ENCODE results near the gene CHKA.
"Not testable (repeated sequence)": the region's sequence is repeated elsewhere in the genome, so short reads cannot be mapped to it uniquely, and the experiment has no call there.

The CHKA gene

DNA sequence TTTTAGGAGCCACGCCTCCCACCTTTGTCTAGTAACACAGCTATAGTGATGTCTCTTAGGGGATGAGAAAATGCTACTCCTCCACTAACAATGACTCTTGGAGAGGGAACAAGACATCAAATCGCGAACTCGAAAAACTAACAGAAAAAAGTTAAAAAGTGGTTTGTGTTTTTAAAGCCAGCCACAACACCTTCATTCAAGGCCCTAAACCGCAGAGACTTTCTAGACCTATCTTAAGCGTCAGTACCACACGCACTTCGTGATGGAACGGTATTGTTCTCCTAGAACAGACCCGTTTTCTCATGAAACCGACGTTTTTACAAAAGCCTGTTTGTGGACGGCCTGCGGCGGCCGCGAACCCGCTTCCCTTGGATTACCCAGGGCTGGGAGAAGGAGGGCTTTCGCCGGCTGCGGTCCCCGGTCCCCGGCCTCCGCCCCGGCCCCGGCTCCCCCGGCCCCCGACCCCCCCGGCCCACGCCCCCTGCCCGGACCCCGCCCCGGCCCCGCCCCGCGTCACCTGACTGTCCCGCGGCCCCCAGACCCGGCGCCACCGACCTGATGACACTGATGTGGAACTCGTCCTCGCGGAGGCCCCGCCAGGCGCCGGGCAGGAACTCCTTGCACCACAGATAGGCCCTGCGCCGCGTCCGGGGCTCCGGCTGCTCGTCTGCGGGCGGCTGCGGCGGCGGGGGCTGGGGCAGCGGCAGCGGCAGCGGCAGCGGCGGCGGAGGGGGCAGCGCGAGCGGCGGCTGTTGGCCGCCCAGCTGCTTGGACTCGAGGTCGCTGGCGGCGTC lies 718 bp downstream of the CHKA start:
- peak; percentile 24 for DNase-seq
- in situ Hi-C loops (cut with HindIII; ENCODE audit: low pct_ligation_motif_present, low pct_unique_long_range_greater_than_20kb, low sequenced_read_pairs): no loop called here

DNA sequence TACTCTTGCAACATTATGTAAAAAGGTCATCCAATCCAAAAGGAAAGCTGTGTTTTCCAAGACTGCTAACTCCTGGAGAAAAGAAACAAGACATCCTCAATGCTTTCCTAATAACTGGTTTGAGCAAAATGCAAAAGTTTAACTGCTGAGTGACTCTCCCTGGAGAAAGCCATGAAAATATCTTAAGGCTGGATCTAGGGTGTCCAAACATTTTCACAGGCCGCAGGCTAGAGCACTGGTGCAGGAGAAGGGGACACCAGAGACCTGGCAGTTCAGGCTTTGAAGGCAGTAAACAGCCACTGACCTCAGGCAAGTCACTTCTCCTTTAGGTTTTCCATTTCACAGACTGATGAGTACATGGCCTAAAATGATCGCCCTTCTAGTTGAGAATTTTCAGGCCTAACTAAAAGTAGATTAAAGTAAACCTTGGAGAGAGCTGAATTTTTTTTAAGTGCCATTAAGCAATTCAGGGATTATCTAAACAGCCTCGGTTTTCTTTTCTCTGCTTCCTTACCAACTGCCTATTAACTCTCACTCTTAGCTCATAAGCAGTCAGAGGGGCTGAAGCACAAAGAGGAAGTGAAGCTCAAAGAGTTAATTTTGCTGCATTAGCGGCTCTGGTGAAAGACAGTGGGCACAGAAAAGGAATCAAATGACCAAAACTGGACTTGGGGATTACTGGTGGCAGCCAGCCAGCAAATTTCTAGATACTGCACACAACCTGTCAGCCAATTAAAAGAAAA lies 2.3 kb downstream of the CHKA start:
- DNase-seq: no peak
- in situ Hi-C loops (cut with HindIII; ENCODE audit: low pct_ligation_motif_present, low pct_unique_long_range_greater_than_20kb, low sequenced_read_pairs): no loop called here

DNA sequence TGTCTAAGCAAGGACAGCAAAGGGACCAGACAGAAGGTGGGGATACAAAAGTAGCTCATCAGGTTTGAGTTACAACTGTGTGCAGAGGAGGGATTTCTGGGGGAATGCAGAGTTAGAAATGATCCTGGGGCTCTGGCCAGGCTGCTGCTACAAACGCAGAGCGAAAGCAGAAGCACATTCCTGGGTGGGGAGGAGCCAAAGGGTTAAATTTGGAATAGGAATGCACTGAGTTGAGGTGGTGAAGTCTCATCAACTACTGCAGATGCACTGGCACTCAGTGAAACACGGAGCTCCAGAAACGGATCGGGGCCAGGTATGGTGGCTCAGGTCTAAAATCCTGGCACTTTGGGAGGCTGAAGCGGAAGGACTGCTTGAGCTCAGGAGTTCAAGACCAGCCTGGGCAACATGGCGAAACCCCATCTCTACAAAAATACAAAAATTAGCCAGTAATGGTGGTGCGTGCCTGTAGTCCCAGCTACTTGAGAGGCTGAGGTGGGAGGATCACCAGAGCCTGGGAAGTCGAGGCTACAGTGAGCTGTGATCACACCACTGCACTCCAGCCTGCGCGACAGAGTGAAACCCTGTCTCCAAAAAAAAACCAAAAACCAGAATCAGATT lies 3.2 kb downstream of the CHKA start:
- in situ Hi-C loops (cut with HindIII; ENCODE audit: low pct_ligation_motif_present, low pct_unique_long_range_greater_than_20kb, low sequenced_read_pairs): no loop called here
- DNase-seq: no peak

DNA sequence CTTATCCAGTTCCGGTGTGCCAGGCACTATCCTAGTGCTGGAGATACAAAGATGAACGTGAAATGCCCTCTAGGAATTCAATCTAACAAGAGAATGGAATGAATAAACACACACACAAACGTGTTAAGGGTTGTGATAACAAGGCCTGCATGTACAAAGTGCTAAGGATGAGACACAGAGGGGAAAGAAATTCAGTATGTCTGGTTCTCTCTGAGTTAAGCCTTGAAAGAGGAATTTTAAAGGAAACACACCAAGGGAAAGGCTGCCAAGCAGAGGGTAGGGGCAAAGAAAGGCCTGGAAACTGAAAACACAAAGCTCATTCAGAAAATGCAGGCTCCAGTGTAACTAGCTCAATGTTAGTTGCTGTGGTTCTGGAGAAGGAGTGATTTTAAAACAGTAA lies 4.2 kb downstream of the CHKA start:
- DNase-seq: no peak
- in situ Hi-C loops (cut with HindIII; ENCODE audit: low pct_ligation_motif_present, low pct_unique_long_range_greater_than_20kb, low sequenced_read_pairs): no loop called here

DNA sequence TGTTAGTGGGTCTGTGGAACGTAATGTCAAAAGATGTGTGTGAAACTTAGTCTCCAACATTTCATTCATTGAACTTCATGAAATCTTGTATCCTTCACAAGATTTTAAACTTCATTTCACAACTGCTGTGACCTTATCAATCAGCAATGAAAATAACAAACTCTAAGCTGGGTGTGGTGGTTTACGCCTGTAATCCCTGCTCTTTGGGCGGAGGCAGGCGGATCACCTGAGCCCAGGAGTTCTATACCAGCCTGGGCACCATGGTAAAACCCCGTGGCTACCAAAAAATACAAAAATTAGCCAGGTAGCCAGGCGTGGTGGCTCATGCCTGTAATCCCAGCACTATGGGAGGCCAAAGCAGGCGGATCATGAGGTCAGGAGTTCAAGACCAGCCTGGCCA lies 5.1 kb downstream of the CHKA start:
- in situ Hi-C loops (cut with HindIII; ENCODE audit: low pct_ligation_motif_present, low pct_unique_long_range_greater_than_20kb, low sequenced_read_pairs): no loop called here
- no peak for DNase-seq

DNA sequence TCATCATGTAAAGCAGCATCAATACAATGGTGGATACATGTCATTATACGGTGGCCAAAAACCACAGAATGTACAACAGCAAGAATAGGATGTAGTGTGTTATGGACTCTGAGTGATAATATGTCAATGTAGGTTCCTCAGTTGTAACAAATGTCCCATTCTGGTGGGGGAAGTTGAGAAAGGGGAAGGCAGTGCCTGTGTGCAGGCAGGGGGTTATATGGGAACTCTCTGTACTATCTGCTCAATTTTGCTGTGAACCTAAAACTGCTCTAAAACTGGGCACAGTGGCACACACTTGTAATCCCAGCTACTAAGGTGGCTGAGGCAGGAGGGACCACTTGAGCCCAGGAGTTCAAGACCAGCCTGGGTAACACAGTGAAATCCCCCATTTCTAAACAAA lies 5.9 kb downstream of the CHKA start:
- in situ Hi-C loops (cut with HindIII; ENCODE audit: low pct_ligation_motif_present, low pct_unique_long_range_greater_than_20kb, low sequenced_read_pairs): no loop called here
- DNase-seq: no peak

DNA sequence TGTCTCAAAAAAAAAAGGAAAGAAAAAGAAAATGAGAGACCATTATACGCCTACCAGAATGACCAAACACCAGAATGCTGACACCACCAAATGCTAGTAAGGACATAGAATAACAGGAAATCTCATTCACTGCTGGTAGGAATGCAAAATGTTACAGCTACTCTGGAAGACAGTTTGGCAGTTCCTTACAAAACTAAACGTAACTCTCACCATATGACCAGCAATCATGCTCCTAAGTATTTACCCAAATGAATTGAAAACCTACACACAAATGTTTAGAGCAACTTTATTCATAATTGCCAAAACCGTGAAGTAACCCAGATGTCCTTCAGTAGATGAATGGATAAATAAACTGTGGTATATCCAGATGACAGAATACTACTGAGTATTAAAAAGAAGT lies 7.2 kb downstream of the CHKA start:
- DNase-seq: no peak
- in situ Hi-C loops (cut with HindIII; ENCODE audit: low pct_ligation_motif_present, low pct_unique_long_range_greater_than_20kb, low sequenced_read_pairs): no loop called here

DNA sequence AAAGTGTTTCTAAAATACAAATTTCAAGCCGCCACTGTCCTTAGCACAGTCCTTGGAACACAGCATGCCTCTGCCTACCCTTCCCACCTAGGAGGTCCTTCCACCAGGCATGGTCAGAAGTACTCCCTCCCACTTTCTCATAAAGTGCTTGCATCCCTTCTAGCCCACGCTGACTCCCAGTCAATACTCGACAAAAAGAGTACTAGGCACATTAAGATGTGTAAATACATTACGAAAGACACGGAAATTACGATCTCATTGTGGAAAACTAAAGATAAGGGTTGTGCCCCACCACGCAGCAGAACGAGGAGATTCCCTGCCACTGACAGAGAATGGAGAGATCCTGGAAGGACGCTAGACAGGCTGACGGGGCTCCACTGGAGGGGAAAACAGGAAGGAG lies 13.5 kb downstream of the CHKA start:
- DNase-seq: no peak
- in situ Hi-C loops (cut with HindIII; ENCODE audit: low pct_ligation_motif_present, low pct_unique_long_range_greater_than_20kb, low sequenced_read_pairs): no loop called here

DNA sequence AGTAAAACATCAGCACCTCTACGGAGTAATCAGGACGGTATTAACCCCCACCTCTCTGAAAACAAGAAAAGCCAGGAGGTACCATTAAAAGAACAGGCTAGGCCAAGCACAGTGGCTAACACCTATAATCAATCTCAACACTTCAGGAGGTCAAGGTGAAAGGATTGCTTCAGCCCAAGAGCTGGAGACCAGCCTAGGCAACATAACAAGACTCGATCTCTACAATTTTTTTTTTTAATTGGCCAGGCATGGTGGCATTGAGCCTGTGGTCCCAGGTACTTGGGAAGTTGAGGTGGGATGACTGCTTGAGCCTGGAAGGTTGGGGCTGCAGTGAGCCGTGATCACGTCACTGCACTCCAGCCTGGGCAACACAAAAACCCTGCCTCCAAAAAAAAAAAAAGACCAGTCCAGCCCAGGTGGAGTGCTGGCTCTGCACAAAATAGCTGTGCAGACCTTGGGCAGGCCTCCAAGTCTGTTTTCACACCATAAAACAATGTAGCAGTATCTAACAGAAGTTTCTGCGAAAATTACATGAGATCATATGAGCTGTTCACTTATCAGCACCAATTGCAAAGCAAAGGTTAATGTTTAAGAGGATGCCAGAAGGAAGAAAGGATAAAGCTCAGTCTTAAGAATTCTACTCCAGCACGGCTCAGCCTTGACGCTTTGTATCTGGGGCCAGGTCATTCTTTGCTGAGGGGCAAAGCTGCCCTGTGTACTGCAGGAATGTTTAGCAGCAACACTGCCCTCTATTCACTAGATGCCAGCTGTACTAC lies 14.8 kb downstream of the CHKA start:
- DNase-seq: peak; percentile 79
- in situ Hi-C loops (cut with HindIII; ENCODE audit: low pct_ligation_motif_present, low pct_unique_long_range_greater_than_20kb, low sequenced_read_pairs): no loop called here

DNA sequence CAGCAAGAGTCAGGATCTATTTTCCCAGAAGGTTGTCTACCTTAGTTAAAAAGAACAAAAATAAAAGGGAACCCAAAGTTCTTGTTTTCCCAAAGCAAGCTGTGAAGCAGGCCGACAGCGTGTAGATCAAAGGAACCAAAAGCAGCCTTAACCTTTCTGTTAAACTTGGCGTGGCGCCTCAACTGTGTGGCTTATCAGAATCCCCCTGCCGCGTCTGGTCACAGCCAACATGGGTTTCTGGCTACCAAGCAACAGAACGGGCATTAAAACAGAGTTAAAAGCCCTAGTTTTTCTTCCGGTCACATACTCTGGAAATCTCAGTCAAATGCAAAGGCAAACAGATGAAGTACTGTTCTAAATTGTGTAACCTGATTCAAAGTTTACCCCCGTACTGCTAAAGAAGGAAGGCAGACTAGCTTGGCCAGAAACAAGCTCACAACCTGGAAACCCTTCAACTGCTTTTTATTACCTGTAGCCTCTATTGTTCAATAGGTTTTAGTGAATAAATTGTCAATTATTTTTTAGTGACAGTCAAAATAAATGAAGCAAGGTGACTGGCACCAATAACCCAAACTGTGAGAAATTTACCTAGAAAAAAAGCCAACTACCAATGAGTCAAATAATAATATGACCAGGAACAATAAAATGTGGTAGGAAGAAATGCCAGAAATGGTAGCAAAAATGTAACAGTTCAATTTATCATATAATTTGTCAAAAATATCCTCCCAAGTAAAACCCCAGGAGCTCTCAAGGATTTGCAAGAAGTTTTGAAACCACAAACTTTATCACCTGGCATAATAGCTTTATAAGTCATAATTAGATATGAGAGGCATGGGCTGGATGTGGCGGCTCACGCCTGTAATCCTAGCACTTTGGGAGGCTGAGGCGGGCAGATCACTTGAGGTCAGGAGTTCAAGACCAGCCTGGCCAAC lies 21.4 kb downstream of the CHKA start:
- in situ Hi-C loops (cut with HindIII; ENCODE audit: low pct_ligation_motif_present, low pct_unique_long_range_greater_than_20kb, low sequenced_read_pairs): no loop called here
- no peak for DNase-seq

DNA sequence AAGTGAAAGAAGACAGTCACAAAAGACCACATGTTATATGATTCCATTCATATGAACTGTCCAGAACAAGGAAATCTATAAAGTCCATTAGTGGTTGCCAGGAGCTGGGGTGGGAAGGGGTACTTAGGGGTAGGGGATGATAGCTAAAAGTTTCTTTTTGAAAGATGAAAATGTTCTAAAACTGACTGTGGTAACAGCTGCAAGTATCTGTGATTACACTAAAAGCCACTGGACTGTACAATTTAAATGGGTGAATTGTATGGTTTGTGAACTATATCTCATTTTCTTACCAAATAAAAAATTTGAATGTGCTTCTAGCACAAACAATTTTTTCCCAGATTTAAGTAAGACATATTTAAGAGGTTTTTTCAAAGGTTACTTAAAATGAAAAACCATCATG lies 22.1 kb downstream of the CHKA start:
- no peak for DNase-seq
- in situ Hi-C loops (cut with HindIII; ENCODE audit: low pct_ligation_motif_present, low pct_unique_long_range_greater_than_20kb, low sequenced_read_pairs): no loop called here

DNA sequence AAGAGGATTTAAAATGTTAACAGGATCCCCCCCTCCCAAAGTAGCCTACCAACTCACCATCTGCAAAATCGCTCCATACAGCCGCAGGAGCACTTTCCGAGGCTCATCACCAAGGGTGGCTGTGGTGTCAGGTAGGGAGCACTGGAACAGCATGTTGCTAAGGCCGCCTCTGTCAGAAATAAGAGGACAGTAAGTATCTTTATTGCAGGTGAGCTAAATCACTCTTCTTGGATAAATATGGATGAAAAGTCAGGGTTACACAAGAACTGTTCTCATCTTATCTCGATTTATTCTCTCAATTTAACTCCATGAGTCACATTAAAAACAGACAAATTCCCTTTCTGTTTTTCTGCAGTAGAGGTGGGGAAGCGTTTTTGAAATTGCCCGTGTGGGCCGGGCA lies 24.2 kb downstream of the CHKA start:
- no peak for DNase-seq
- in situ Hi-C loops (cut with HindIII; ENCODE audit: low pct_ligation_motif_present, low pct_unique_long_range_greater_than_20kb, low sequenced_read_pairs): no loop called here

DNA sequence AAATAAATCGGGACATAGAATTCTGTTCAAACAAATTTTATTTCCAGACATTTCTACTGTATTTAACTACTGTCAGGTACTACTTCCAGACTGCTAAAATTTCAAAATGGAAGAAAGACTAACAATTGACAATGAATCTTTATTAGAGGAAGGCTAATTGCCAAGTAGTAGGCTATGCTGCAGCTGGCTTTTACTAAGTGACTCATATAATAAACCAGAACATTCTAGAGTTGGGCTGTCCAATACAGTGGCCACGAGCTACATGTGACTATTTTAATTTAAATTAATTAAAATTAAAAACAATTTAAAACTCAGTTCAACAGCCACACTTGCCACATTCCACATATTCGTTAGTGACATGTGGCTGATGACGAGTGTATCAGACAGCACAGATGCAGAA lies 27.6 kb downstream of the CHKA start:
- in situ Hi-C loops (cut with HindIII; ENCODE audit: low pct_ligation_motif_present, low pct_unique_long_range_greater_than_20kb, low sequenced_read_pairs): no loop called here
- DNase-seq: no peak

DNA sequence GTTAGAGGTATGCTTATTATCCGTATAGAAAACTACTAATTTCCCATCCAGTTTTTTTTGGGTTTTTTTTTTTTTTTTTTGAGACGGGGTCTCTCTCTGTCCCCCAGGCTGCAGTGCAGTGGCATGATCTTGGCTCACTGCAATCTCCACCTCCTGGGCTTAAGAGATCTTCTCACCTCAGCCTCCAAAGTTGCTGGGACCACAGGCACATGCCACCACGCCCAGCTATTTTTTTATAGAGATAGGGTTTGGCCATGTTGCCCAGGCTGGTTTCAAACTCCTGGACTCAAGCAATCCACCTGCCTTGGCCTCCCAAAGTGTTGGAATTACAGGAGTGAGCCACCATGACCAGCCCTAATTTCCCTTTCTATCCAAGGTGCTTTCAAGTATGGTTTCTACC lies 28.2 kb downstream of the CHKA start:
- in situ Hi-C loops (cut with HindIII; ENCODE audit: low pct_ligation_motif_present, low pct_unique_long_range_greater_than_20kb, low sequenced_read_pairs); DNase-seq: not testable (repeated sequence)

DNA sequence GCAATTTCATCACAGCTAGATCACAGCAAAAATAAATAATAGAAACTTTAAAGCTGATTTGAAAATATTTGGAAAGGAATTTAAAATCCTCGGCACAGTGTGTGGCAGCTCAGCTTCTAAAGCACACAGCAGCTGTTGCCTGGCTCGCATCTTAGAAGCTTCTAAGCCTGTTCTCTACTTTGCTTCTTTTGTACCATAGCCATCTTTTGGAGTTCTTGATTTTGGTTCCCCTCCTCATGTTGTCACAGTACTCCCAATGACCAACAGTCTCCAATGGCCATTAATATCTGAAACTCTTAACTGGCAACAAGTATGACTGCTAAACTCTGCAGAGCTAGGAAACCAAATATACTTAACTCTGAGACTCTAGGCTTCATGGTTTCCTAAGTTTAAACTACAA lies 28.8 kb downstream of the CHKA start:
- DNase-seq: no peak
- in situ Hi-C loops (cut with HindIII; ENCODE audit: low pct_ligation_motif_present, low pct_unique_long_range_greater_than_20kb, low sequenced_read_pairs): no loop called here

DNA sequence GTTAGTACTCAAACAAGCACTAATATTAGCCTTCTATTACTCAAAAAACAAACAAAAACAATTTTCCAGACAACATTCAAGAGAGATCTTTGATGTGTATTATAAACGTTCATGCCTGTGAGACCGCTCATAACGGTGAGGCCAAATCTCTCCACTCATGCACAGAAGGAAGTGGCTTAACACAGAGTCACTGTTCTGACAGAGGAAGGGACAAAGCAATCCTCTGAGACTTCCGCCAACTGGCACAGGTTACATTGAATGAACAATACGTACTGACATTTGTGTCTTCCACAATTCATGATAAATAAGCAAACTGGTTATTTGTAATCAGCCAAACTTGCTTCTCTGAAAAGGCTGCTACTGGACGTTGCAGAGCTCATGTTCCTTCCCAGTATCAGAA lies 30.5 kb downstream of the CHKA start:
- in situ Hi-C loops (cut with HindIII; ENCODE audit: low pct_ligation_motif_present, low pct_unique_long_range_greater_than_20kb, low sequenced_read_pairs): no loop called here
- DNase-seq: no peak

DNA sequence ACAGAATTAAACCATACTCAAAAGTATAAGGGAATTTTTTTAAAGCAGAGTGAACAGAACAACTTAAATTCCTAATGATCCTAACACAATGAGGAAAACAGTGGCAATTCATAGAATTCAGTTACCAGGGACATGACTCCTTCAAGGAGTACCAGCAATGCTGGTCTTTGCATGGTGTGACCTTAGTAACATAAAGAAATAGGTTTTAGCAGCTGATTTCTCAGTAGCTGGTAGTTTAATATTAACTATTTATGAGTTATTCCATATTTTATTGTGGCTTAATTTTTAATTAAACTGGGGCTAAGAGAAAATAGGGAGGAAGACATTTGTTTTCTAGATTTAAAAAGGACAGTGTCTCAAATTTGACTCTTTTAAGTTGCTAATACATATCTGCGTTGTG lies 30.9 kb downstream of the CHKA start:
- no peak for DNase-seq
- in situ Hi-C loops (cut with HindIII; ENCODE audit: low pct_ligation_motif_present, low pct_unique_long_range_greater_than_20kb, low sequenced_read_pairs): no loop called here

DNA sequence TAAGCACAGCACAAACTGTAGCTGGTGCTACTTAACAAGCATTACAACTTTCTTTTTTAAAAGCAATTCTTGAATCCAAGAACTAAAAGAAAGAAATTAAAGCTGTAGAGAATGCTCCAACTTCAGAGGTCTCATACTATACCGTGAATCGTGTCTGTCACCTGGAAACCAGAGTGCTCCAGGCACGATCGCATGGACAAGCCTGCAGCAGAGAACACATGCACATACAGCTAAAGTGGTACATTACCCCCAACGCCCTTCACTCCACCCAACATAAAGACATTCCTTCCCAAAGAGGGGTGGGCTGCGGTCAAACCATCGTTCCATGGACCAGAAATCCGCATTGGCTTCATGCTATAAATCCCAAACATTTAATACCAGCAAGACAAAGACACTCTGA lies 31.5 kb downstream of the CHKA start:
- DNase-seq: no peak
- in situ Hi-C loops (cut with HindIII; ENCODE audit: low pct_ligation_motif_present, low pct_unique_long_range_greater_than_20kb, low sequenced_read_pairs): no loop called here

All from ACHN (cell line).